ENCODE data around the gene ATP5MG. TPM values are rescaled to one million over a fixed set of nuclear protein-coding genes. Genes with fewer than 3 reads are reported as not detected.

The ATP5MG gene
- total RNA-seq, 1 experiment from 2014 or later: 248 TPM

GRCh38 chr11:118359295-118359958, 42.0 kb upstream of the ATP5MG start, which contains the start of gene UBE4A:
Gene UBE4A (plus strand): TSS chr11:118359600. CDS start chr11:118365081, 5,481 bp downstream.
- 0 out of 2 replicates have a peak within 1 kb of the TSS, but pooled peaks have one; percentile 25 for H3K27ac ChIP-seq
- DNase-seq: peak; percentile 81 to 89
- no peak for TF ChIP-seq CTCF (conservative IDR thresholded peaks at IDR 0.05)
- TF ChIP-seq EZH2 (IDR thresholded peaks at IDR 0.05; ENCODE audit: low read depth): no peak
- H3K9me3 ChIP-seq (ENCODE audit: insufficient read depth, low read depth): no peaks in the 10 kb centered on the region
- peaks cover 7% of the 10 kb centered on the region for H4K20me1 ChIP-seq (ENCODE audit: insufficient read depth)
- BruUV-seq (replicated peaks): no TSS peak
- ChIA-PET POLR2A (ENCODE audit: unreplicated experiment) (interaction anchor here (0.6 kb wide), 2 partner anchors 117 to 499 kb away, joined by 3 to 4 read pairs; no protein-coding TSS in a partner anchor), CTCF (interaction anchor here (0.7 kb wide), 1 partner anchor 161 kb away, joined by 3 read pairs; no protein-coding TSS in a partner anchor)
- peaks cover under 1% of the 10 kb centered on the region; the same call in 1 of the 2 replicates for H3K36me3 ChIP-seq (ENCODE audit: low read depth)
- intact Hi-C loops (cut with micrococcal nuclease; ENCODE audit: unreplicated experiment): no loop called here
- peak within 1 kb of the TSS; percentile 99 for H2AFZ ChIP-seq
- H3K4me2 ChIP-seq: peak within 1 kb of the TSS; percentile 96
- no peaks in the 10 kb centered on the region for H3K27me3 ChIP-seq (ENCODE audit: insufficient read depth, low read depth)
- H3K9me2 ChIP-seq (ENCODE audit: insufficient read depth): no peaks in the 10 kb centered on the region
- H3K4me3 ChIP-seq: peak within 1 kb of the TSS; percentile 85
- peaks cover 21% of the 10 kb centered on the region; the same call in 1 of the 2 replicates for H3F3A ChIP-seq (ENCODE audit: insufficient read depth, low read depth)
- peaks cover 39% of the 10 kb centered on the region for H3K79me2 ChIP-seq (ENCODE audit: low read depth)
- H3K4me1 ChIP-seq (replicated peaks; ENCODE audit: insufficient read depth): peaks cover 16% of the 10 kb centered on the region; the same call in 1 of the 2 replicates

- no peaks in the 10 kb centered on the region for H3K27me3 ChIP-seq (ENCODE audit: insufficient read depth, low read depth)
- BruUV-seq (replicated peaks): no TSS peak
- ChIA-PET CTCF (no interaction called here), POLR2A (ENCODE audit: unreplicated experiment) (no interaction called here)
- no peak overlapping the region for H2AFZ ChIP-seq
- H3K9me3 ChIP-seq (ENCODE audit: insufficient read depth, low read depth): no peaks in the 10 kb centered on the region
- no peak for TF ChIP-seq CTCF (conservative IDR thresholded peaks at IDR 0.05)
- TF ChIP-seq EZH2 (IDR thresholded peaks at IDR 0.05; ENCODE audit: low read depth): no peak
- intact Hi-C loops (cut with micrococcal nuclease; ENCODE audit: unreplicated experiment): no loop called here
- H3F3A ChIP-seq (ENCODE audit: insufficient read depth, low read depth): no peaks in the 10 kb centered on the region
- peaks cover 37% of the 10 kb centered on the region for H3K36me3 ChIP-seq (ENCODE audit: low read depth)
- H3K4me1 ChIP-seq (replicated peaks; ENCODE audit: insufficient read depth): peaks cover 11% of the 10 kb centered on the region; the same call in 1 of the 2 replicates
- H3K27ac ChIP-seq: no peak overlapping the region
- no peak overlapping the region for H3K4me2 ChIP-seq
- peaks cover 33% of the 10 kb centered on the region for H3K79me2 ChIP-seq (ENCODE audit: low read depth)
- no peak overlapping the region for H3K4me3 ChIP-seq
- no peak for DNase-seq
- no peaks in the 10 kb centered on the region for H3K9me2 ChIP-seq (ENCODE audit: insufficient read depth)
- peaks cover 10% of the 10 kb centered on the region for H4K20me1 ChIP-seq (ENCODE audit: insufficient read depth)
Measured at GRCh38 chr11:118364956-118365615, 36.3 kb upstream of the ATP5MG start.

DNA sequence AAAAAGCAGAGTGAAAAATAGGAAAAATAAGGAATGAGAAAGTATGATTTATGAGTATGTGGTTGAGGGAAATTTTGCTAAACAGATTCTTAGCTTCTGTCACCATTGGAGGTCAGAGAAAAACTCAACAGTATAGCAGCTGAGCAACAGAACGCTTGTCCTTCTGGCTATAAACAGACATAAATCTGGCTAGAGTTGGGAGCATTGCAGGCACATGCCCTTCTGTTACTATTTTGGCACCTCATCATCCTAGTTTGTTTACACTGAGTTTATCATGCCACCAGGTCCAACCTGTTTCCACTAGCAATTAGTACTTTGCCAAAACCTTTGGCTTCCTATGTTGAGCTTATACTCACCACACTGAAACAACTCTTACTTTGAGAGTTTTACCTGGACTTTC, 35.1 kb upstream of the ATP5MG start:
- DNase-seq: no peak
- peaks cover 10% of the 10 kb centered on the region for H4K20me1 ChIP-seq (ENCODE audit: insufficient read depth)
- no peaks in the 10 kb centered on the region for H3K27me3 ChIP-seq (ENCODE audit: insufficient read depth, low read depth)
- H3K4me3 ChIP-seq: no peak overlapping the region
- H3K9me3 ChIP-seq (ENCODE audit: insufficient read depth, low read depth): no peaks in the 10 kb centered on the region
- H3K4me1 ChIP-seq (replicated peaks; ENCODE audit: insufficient read depth): no peaks in the 10 kb centered on the region
- TF ChIP-seq CTCF (conservative IDR thresholded peaks at IDR 0.05): no peak
- no peak for TF ChIP-seq EZH2 (IDR thresholded peaks at IDR 0.05; ENCODE audit: low read depth)
- ChIA-PET POLR2A (ENCODE audit: unreplicated experiment) (no interaction called here), CTCF (no interaction called here)
- no peak overlapping the region for H3K27ac ChIP-seq
- H2AFZ ChIP-seq: no peak overlapping the region
- BruUV-seq (replicated peaks): no TSS peak
- peaks cover 47% of the 10 kb centered on the region for H3K36me3 ChIP-seq (ENCODE audit: low read depth)
- H3K4me2 ChIP-seq: no peak overlapping the region
- no peaks in the 10 kb centered on the region for H3K9me2 ChIP-seq (ENCODE audit: insufficient read depth)
- H3K79me2 ChIP-seq (ENCODE audit: low read depth): peaks cover 21% of the 10 kb centered on the region
- H3F3A ChIP-seq (ENCODE audit: insufficient read depth, low read depth): 0 out of 2 replicates have a peak, but pooled peaks cover 3% of the 10 kb centered on the region
- intact Hi-C loops (cut with micrococcal nuclease; ENCODE audit: unreplicated experiment): no loop called here

Measured in PC-9 (cell line).